Muscle of back (tissue), 11 donors: ENCODE results near the gene MYBPC1. TPM values are rescaled to one million over a fixed set of nuclear protein-coding genes. Genes with fewer than 3 reads are reported as not detected.
"Not testable (repeated sequence)": the region's sequence is repeated elsewhere in the genome, so short reads cannot be mapped to it uniquely, and the experiment has no call there.

Source experiments
- DNase-seq, 3 donors: peaks; one replicate each; pipeline versions ENCODE4 v3.0.0 to v3.0.0-alpha.2; 2013
- polyA plus RNA-seq, 10 donors: library from polyadenylated mRNA; unstranded; fragments of 120-200 nt; gene quantifications; one replicate each; pipeline ENCODE4 v1.2.1, GENCODE V29; 2013; ENCODE audit not compliant: insufficient read length in 10 of 10

MYBPC1 gene
- polyA plus RNA-seq, 10 donors: 1,375 to 4,608 (median 2,972) TPM

DNA sequence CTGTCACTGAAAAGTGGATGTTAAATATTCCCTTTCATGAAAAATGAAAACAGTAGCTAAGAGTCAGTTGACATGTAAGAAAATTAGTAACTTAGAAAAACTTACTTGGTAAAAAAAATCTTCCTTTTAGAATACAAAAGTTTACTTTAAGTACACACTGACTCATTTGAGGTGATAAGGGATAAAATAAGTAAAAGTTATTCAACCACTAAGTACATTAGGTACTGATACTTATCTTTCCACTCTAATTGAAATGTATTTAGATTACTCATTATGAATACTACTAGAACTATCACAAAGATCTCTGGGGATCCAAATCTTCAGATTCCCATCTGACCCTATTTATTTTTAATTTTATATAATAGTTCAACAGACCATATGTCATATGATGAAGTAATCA, 132.3 kb downstream of the MYBPC1 start:
- DNase-seq: no peak

DNA sequence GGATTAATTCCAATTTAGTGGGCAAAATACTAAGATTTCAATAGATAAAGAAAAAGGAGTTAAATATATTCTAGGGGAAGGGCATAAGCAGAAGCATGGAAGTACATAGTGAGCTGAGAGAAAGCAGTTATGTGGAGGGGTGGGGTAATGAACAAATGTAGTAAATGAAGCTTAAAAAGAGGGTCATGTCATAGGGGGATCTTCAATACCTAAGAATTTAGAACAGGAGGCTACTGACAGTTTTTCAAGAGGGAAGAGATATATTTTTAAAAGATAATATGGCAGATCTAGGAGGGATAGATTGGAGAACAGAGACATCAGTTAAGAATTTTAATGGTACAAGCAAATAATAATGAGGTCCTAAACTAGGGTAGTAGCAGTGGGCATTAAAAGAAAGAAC, 135.1 kb downstream of the MYBPC1 start:
- no peak for DNase-seq

DNA sequence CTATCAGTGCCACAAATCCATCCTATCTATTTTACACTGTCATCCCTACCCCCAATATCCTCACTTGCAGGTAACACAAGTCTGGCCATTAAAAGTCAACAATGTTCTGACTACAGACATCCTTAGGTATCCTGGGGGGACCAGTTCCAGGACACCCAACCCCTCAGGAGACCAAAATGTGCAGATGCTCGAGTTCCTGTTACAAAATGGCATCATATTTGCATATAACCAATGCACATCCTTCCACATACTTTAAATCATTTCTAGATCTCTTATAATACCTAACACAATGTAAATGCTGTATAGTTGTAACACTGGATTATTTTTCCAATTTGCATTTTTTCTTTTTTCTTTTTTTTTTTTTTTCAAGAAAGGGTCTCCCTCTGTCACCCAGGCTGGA, 137.5 kb downstream of the MYBPC1 start:
- DNase-seq: no peak

DNA sequence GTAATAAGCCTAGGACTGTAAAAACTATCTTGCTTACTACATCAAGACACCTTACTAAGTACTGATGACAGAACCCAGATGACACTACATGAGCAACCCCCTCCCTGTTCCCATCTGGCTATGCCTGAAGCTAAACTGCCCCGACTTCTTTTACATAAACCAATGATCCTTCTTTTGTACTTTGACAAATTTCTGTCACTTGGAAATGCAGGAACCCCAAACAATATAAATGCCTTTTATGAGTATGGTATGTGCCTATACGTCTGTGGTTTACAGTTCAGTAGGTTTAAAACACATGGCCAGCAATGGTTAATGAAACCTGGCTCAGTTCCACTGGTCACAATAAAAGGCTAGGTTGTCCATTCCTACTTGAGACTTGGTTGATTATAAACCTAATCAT, 138.4 kb downstream of the MYBPC1 start:
- no peak for DNase-seq

DNA sequence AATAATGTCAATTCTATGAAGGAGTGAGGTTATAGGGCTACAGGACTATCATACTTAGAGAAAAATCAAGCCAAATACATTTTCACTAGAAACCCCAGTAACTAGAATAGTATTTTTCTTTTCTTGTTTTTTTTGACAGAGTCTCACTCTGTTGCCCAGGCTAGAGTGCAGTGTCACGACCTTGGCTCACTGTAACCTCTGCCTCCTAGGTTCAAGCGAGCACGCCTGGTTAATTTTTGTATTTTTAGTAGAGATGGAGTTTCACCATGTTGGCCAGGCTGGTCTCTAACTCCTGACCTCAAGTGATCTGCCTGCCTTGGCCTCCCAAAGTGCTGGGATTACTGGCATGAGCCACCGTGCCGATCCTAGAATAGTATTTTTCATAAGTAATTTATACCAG, 139.7 kb downstream of the MYBPC1 start:
- not testable (repeated sequence) for DNase-seq

Other genes starting within 250 kb of the MYBPC1 start
- gene ARL1, start 187.2 kb upstream of the MYBPC1 start, polyA plus RNA-seq: 10 to 100 TPM; 83.4 to 98.1 (median 87.6) TPM
- gene SPIC, start 119.6 kb upstream of the MYBPC1 start, polyA plus RNA-seq: under 1 TPM in 1 of 10 donors, not detected in 9; 0.21 TPM
- gene CHPT1, start 102.7 kb downstream of the MYBPC1 start, polyA plus RNA-seq: 10 to 100 TPM; 22.0 to 36.2 (median 27.7) TPM
- gene SYCP3, start 144.5 kb downstream of the MYBPC1 start, polyA plus RNA-seq: 1 to 10 TPM in 3 of 10 donors, under 1 TPM in 7; 0.20 to 3.8 (median 0.78) TPM
- gene GNPTAB, start 236.0 kb downstream of the MYBPC1 start, polyA plus RNA-seq: 10 to 100 TPM; 14.5 to 24.3 (median 20.5) TPM